Stomach smooth muscle (tissue), 2 donors: ENCODE measurements around the gene TTC28.
"Not testable (repeated sequence)": the region's sequence is repeated elsewhere in the genome, so short reads cannot be mapped to it uniquely, and the experiment has no call there.

ENCODE experiments used
- H3K27ac ChIP-seq: one replicate; pipeline ENCODE4 v1.7.0; 2013; ENCODE audit warnings: mild to moderate bottlenecking, low read length, inconsistent platforms
- H3K27me3 ChIP-seq, 2 donors: one replicate each; pipeline ENCODE4 v1.7.0; 2013; ENCODE audit warnings: low read length in 2 of 2; ENCODE audit not compliant: insufficient read depth in 2 of 2, control insufficient read depth in 1 of 2
- H3K36me3 ChIP-seq, 2 donors: one replicate each; pipeline ENCODE4 v1.7.0; 2013; ENCODE audit warnings: low read length in 2 of 2; ENCODE audit not compliant: control insufficient read depth in 2 of 2, insufficient read depth in 2 of 2
- H3K4me1 ChIP-seq: one replicate; pipeline ENCODE4 v1.7.0; 2013; ENCODE audit warnings: low read length; ENCODE audit not compliant: control insufficient read depth, insufficient read depth
- H3K4me3 ChIP-seq, 2 donors: one replicate each; pipeline ENCODE4 v1.7.0; 2013; ENCODE audit warnings: low read length in 2 of 2
- H3K9ac ChIP-seq, 2 donors: one replicate each; pipeline ENCODE4 v1.7.0; 2013; ENCODE audit warnings: low read length in 2 of 2, mild to moderate bottlenecking in 1 of 2
- H3K9me3 ChIP-seq, 2 donors: one replicate each; pipeline ENCODE4 v1.7.0; 2013; ENCODE audit warnings: low read length in 2 of 2; ENCODE audit not compliant: control insufficient read depth in 2 of 2
- donor health status: healthy.
- donor health status: Pancreatic carcinoma.

The TTC28 gene

GRCh38 chr22:28464127-28464526 is 215.5 kb downstream of the TTC28 start:
- no peaks in the 10 kb centered on the region for H3K9me3 ChIP-seq
- no peak overlapping the region for H3K4me3 ChIP-seq
- H3K36me3 ChIP-seq, result no peaks in the 10 kb centered on the region
- H3K4me1 ChIP-seq, result no peaks in the 10 kb centered on the region
- no peak overlapping the region for H3K9ac ChIP-seq
- H3K27me3 ChIP-seq, result no peaks in the 10 kb centered on the region
- H3K27ac ChIP-seq, result no peak overlapping the region

- H3K4me3 ChIP-seq, H3K27ac ChIP-seq, H3K4me1 ChIP-seq, H3K9ac ChIP-seq, H3K27me3 ChIP-seq, H3K36me3 ChIP-seq, H3K9me3 ChIP-seq: not testable (repeated sequence)
Observed at GRCh38 chr22:28463408-28463807, 216.2 kb downstream of the TTC28 start.

GRCh38 chr22:28462901-28463300 is 216.7 kb downstream of the TTC28 start:
- no peak overlapping the region for H3K27ac ChIP-seq
- no peaks in the 10 kb centered on the region for H3K4me1 ChIP-seq
- H3K9ac ChIP-seq, result no peak overlapping the region
- H3K9me3 ChIP-seq, result no peaks in the 10 kb centered on the region
- no peaks in the 10 kb centered on the region for H3K36me3 ChIP-seq
- H3K27me3 ChIP-seq, result no peaks in the 10 kb centered on the region
- no peak overlapping the region for H3K4me3 ChIP-seq

- Histone ChIP-seq H3K27me3 (no peaks in the 10 kb centered on the region), H3K4me1 (no peaks in the 10 kb centered on the region), H3K27ac (no peak overlapping the region), H3K36me3 (no peaks in the 10 kb centered on the region), H3K9ac (no peak overlapping the region), H3K4me3 (no peak overlapping the region), H3K9me3 (no peaks in the 10 kb centered on the region)
Observed at GRCh38 chr22:28462041-28462440, 217.6 kb downstream of the TTC28 start.

GRCh38 chr22:28454431-28455064 is 225.1 kb downstream of the TTC28 start:
- Histone ChIP-seq H3K9ac (no peak overlapping the region), H3K36me3 (no peaks in the 10 kb centered on the region), H3K4me3 (no peak overlapping the region), H3K4me1 (no peaks in the 10 kb centered on the region), H3K27ac (no peak overlapping the region), H3K9me3 (no peaks in the 10 kb centered on the region), H3K27me3 (no peaks in the 10 kb centered on the region)

GRCh38 chr22:28450109-28450508 is 229.5 kb downstream of the TTC28 start:
- Histone ChIP-seq H3K27ac (no peak overlapping the region), H3K4me3 (no peak overlapping the region), H3K9me3 (no peaks in the 10 kb centered on the region), H3K9ac (no peak overlapping the region), H3K27me3 (no peaks in the 10 kb centered on the region), H3K4me1 (no peaks in the 10 kb centered on the region), H3K36me3 (no peaks in the 10 kb centered on the region)

- no peaks in the 10 kb centered on the region for H3K27me3 ChIP-seq
- H3K9me3 ChIP-seq, result no peaks in the 10 kb centered on the region
- H3K9ac ChIP-seq, result no peak overlapping the region
- no peaks in the 10 kb centered on the region for H3K36me3 ChIP-seq
- H3K4me3 ChIP-seq, result no peak overlapping the region
- no peaks in the 10 kb centered on the region for H3K4me1 ChIP-seq
- H3K27ac ChIP-seq, result no peak overlapping the region
Observed at GRCh38 chr22:28449041-28449440, 230.6 kb downstream of the TTC28 start.

GRCh38 chr22:28448625-28449024 is 231.0 kb downstream of the TTC28 start:
- Histone ChIP-seq H3K9me3 (no peaks in the 10 kb centered on the region), H3K4me3 (no peak overlapping the region), H3K9ac (no peak overlapping the region), H3K27ac (no peak overlapping the region), H3K27me3 (no peaks in the 10 kb centered on the region), H3K4me1 (no peaks in the 10 kb centered on the region), H3K36me3 (no peaks in the 10 kb centered on the region)

- Histone ChIP-seq H3K9me3 (no peaks in the 10 kb centered on the region), H3K4me3 (no peak overlapping the region), H3K36me3 (no peaks in the 10 kb centered on the region), H3K27me3 (no peaks in the 10 kb centered on the region), H3K9ac (no peak overlapping the region), H3K27ac (no peak overlapping the region), H3K4me1 (peaks cover 9% of the 10 kb centered on the region)
Observed at GRCh38 chr22:28444659-28445058, 235.0 kb downstream of the TTC28 start.

- H3K27me3 ChIP-seq, result no peaks in the 10 kb centered on the region
- H3K4me3 ChIP-seq, result peak overlapping the region; percentile 83 to 87
- H3K4me1 ChIP-seq, result peaks cover 9% of the 10 kb centered on the region
- no peaks in the 10 kb centered on the region for H3K9me3 ChIP-seq
- peak overlapping the region; percentile 70 to 81 for H3K9ac ChIP-seq
- H3K36me3 ChIP-seq, result no peaks in the 10 kb centered on the region
- peak overlapping the region; percentile 56 for H3K27ac ChIP-seq
Observed at GRCh38 chr22:28443526-28443876, 236.1 kb downstream of the TTC28 start.

- H3K9me3 ChIP-seq, result no peaks in the 10 kb centered on the region
- H3K27ac ChIP-seq, result peak overlapping the region; percentile 56
- H3K4me3 ChIP-seq, result peak overlapping the region; percentile 83 to 87
- no peaks in the 10 kb centered on the region for H3K36me3 ChIP-seq
- H3K27me3 ChIP-seq, result no peaks in the 10 kb centered on the region
- H3K4me1 ChIP-seq, result peaks cover 9% of the 10 kb centered on the region
- peak overlapping the region; percentile 70 to 81 for H3K9ac ChIP-seq
Observed at GRCh38 chr22:28442711-28443525, 236.7 kb downstream of the TTC28 start.
